HepG2 (cell line): ENCODE results near the gene ITM2B. TPM values are rescaled to one million over a fixed set of nuclear protein-coding genes. Genes with fewer than 3 reads are reported as not detected.
A peak's percentile ranks its signal among the peaks of the same experiment; 100 is the strongest.

ENCODE experiments used
- ARID5B ChIP-seq: IDR thresholded peaks from 2 replicates; pipeline ENCODE4 v1.4.0; 2020; ENCODE audit warnings: mild to moderate bottlenecking, missing genetic modification reagents
- CENPX ChIP-seq: sonication (generic); formaldehyde crosslinking; IDR thresholded peaks from 2 replicates; pipeline ENCODE4 v1.9.0; 2021; ENCODE audit warnings: mild to moderate bottlenecking, missing genetic modification reagents, moderate library complexity
- DBP ChIP-seq: sonication (generic); formaldehyde crosslinking; IDR thresholded peaks from 2 replicates; pipeline ENCODE4 v1.4.0; 2020; ENCODE audit warnings: missing genetic modification reagents; ENCODE audit errors: not compliant biosample characterization
- ELF3 ChIP-seq: IDR thresholded peaks from 2 replicates; pipeline ENCODE4 v1.6.1; 2016; ENCODE audit warnings: missing genetic modification reagents, missing compliant biosample characterization
- FOXA3 ChIP-seq: IDR thresholded peaks from 2 replicates; pipeline ENCODE4 v1.6.1; 2016; ENCODE audit warnings: missing genetic modification reagents, missing compliant biosample characterization
- HNRNPH1 ChIP-seq: fragments of 200-400 bp; formaldehyde crosslinking; optimal IDR thresholded peaks from 2 replicates; pipeline ENCODE3; 2017; ENCODE audit warnings: mild to moderate bottlenecking, low read depth, low read length
- KLF15 ChIP-seq: sonication (generic); formaldehyde crosslinking; IDR thresholded peaks from 2 replicates; pipeline ENCODE4 v1.8.1; 2023; ENCODE audit warnings: borderline replicate concordance, mild to moderate bottlenecking, inconsistent platforms, missing genetic modification reagents, mixed read lengths
- MAFK ChIP-seq, 2 experiments: IDR thresholded peaks in 1 of 2; conservative IDR thresholded peaks in 1 of 2; 2 replicates each; pipeline ENCODE4 v1.6.1; 2011; ENCODE audit warnings: improper control_type of control experiment in 2 of 2, low read length in 2 of 2
- NCOR1 ChIP-seq: fragments of 200-600 bp; sonication (generic); IDR thresholded peaks from 2 replicates; pipeline ENCODE4 v1.7.0; 2017; ENCODE audit warnings: antibody characterized with exemption, low read length, borderline replicate concordance
- NR2F6 ChIP-seq, 2 experiments: IDR thresholded peaks; 2 replicates each; pipeline ENCODE4 v1.6.1; 2016; ENCODE audit warnings: antibody characterized with exemption in 1 of 2, mild to moderate bottlenecking in 1 of 2
- RCOR2 ChIP-seq: IDR thresholded peaks from 2 replicates; pipeline ENCODE4 v1.6.1; 2016; ENCODE audit warnings: missing biosample characterization, missing genetic modification reagents
- REST ChIP-seq, 2 experiments: IDR thresholded peaks; 2 replicates each; pipeline ENCODE4 v1.6.1; 2011 to 2012; ENCODE audit warnings: low read length in 2 of 2, borderline replicate concordance in 1 of 2, low read depth in 1 of 2, mild to moderate bottlenecking in 1 of 2, moderate library complexity in 1 of 2
- REXO4 ChIP-seq: sonication (generic); formaldehyde crosslinking; IDR thresholded peaks from 2 replicates; pipeline ENCODE4 v1.8.0; 2022; ENCODE audit warnings: missing genetic modification reagents, mild to moderate bottlenecking, borderline replicate concordance
- THRA ChIP-seq: sonication (generic); formaldehyde crosslinking; IDR thresholded peaks from 2 replicates; pipeline ENCODE4 v1.4.0; 2020; ENCODE audit warnings: missing genetic modification reagents, borderline replicate concordance
- ZFY ChIP-seq: sonication (generic); formaldehyde crosslinking; IDR thresholded peaks from 2 replicates; pipeline ENCODE4 v1.4.0; 2020; ENCODE audit warnings: missing genetic modification reagents
- ZNF354B ChIP-seq: sonication (generic); formaldehyde crosslinking; IDR thresholded peaks from 2 replicates; pipeline ENCODE4 v1.8.0; 2022; ENCODE audit warnings: mild to moderate bottlenecking, missing genetic modification reagents
- ZNF619 ChIP-seq: sonication (generic); formaldehyde crosslinking; IDR thresholded peaks from 2 replicates; pipeline ENCODE4 v1.4.0; 2020; ENCODE audit warnings: mild to moderate bottlenecking, missing genetic modification reagents
- ZNF782 ChIP-seq: sonication (generic); formaldehyde crosslinking; IDR thresholded peaks from 2 replicates; pipeline ENCODE4 v1.4.0; 2020; ENCODE audit warnings: missing genetic modification reagents, mild to moderate bottlenecking, borderline replicate concordance
- ZSCAN22 ChIP-seq: sonication (generic); formaldehyde crosslinking; IDR thresholded peaks from 2 replicates; pipeline ENCODE4 v1.4.0; 2020; ENCODE audit warnings: mild to moderate bottlenecking, missing genetic modification reagents
- polyA plus RNA-seq, 8 experiments: library from polyadenylated mRNA; depleted of rRNA in 3 of 8; stranded (reverse) in 7 of 8; unstranded in 1 of 8; fragments of >200 nt; fragmentation: Illumina TruSeq in 4 of 8; extraction: Trizol in 4 of 8; gene quantifications; 2 replicates each; pipeline versions ENCODE4 v1.2.1 to v1.2.3, GENCODE V29; 2011 to 2016; ENCODE audit warnings: low read depth in 4 of 8, missing spikeins in 1 of 8, mixed read lengths in 1 of 8; ENCODE audit not compliant: insufficient read depth in 1 of 8
- total RNA-seq, 5 experiments: library from RNA; depleted of rRNA; stranded (reverse); fragments of >200 nt; fragmentation: Illumina TruSeq; extraction: Trizol; gene quantifications; 2 replicates each; pipeline ENCODE4 v1.2.3, GENCODE V29; 2016; ENCODE audit warnings: low read depth in 1 of 5

The ITM2B gene
- total and polyA plus RNA-seq, 2 of the 13 experiments (the other 11 are each of a cell fraction or from before 2014, with no cell fraction given) = 158 to 373 TPM

DNA sequence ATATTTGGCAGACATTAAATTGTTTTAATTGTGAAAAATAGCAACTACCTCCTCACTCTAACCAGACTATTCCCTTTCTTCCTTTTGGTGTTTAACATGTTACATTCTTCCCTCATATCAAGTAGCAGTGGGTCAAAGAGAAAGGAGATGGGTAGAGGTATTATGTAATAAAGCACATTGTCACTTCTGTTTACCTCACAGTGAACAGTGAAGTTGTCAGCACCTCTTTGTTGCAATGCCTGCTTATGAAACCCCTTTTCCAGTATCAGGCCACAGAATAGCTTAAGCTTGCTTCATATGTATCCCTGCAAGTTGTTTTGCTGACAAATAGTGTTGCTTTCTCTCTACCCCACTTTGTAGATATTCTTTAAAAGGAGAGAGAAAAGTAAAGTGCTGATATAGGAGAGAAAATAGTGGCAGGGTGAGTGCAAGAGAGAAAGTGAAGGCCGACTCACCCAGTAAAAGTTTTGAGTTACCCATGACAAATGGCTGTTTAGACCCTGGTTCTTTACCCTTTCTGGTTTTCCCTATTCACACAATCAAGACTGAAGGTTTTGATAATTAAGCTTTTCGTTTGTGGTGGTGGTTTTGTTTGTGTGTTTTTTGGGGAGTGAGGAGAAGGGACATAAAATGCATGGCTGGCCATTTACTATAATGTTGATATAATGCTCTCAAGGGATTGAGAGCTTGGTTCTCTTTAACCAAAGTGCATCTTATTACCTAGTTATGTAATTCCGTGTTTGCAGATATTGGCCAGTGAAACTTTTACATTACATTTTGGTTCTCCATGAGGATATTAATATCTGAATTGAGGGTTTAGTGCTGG is 3.7 kb downstream of the ITM2B start (continued):
- TF ChIP-seq ARID5B (CRISPR knock-in tag) (peak; percentile 61; the same call in 1 of the 2 replicates), THRA (CRISPR knock-in tag) (no peak), CENPX (CRISPR knock-in tag) (no peak), FOXA3 (CRISPR knock-in tag) (peak; percentile 47; the same call in 1 of the 2 replicates), REXO4 (CRISPR knock-in tag) (no peak), ZFY (no peak), NR2F6 (IDR thresholded peaks at IDR 0.05) (no peak), NR2F6 (CRISPR knock-in tag; IDR thresholded peaks at IDR 0.05) (no peak), ZNF354B (CRISPR knock-in tag) (no peak), KLF15 (CRISPR knock-in tag) (no peak), ELF3 (CRISPR knock-in tag) (no peak), MAFK (conservative IDR thresholded peaks at IDR 0.05 in 1 of 2, IDR thresholded peaks at IDR 0.05 in 1 of 2; ENCODE audit: low read length in 2 of 2) (no peak), NCOR1 (no peak), DBP (CRISPR knock-in tag) (no peak), ZNF782 (CRISPR knock-in tag) (no peak), REST (IDR thresholded peaks at IDR 0.05; ENCODE audit: borderline replicate concordance in 1 of 2, low read depth in 1 of 2, low read length in 2 of 2) (no peak), HNRNPH1 (no peak), ZNF619 (CRISPR knock-in tag) (no peak), ZSCAN22 (no peak), RCOR2 (CRISPR knock-in tag) (peak; percentile 48; the same call in 1 of the 2 replicates)
